Astrocyte (in vitro differentiated cells and primary cell): ENCODE measurements around the gene FLRT2. TPM values are rescaled to one million over a fixed set of nuclear protein-coding genes. Genes with fewer than 3 reads are reported as not detected.
A peak's percentile ranks its signal among the peaks of the same experiment; 100 is the strongest.

Source experiments
- DNase-seq: peaks from one replicate; pipeline ENCODE4 v3.0.0-alpha.2; 2010; ENCODE audit warnings: low read depth
- FAIRE-seq: peaks from 2 replicates; lab custom pipeline; 2011; peaks lifted over from hg19 to GRCh38; lab: Jason Lieb, UNC
- H2AFZ ChIP-seq: 2 replicates; pipeline ENCODE4 v1.6.0; 2012; ENCODE audit warnings: low read depth, low read length, inconsistent platforms
- H3K27ac ChIP-seq: 2 replicates; pipeline ENCODE4 v1.5.1; 2011; ENCODE audit warnings: low read depth, low read length, inconsistent platforms
- H3K27me3 ChIP-seq: 2 replicates; pipeline ENCODE4 v1.6.0; 2011; ENCODE audit warnings: low read length, inconsistent platforms; ENCODE audit not compliant: insufficient read depth
- H3K36me3 ChIP-seq: 2 replicates; pipeline ENCODE4 v1.5.1; 2011; ENCODE audit warnings: low read length, inconsistent platforms; ENCODE audit not compliant: insufficient read depth
- H3K4me1 ChIP-seq: 2 replicates; pipeline ENCODE4 v1.5.1; 2011; ENCODE audit warnings: low read length, inconsistent platforms; ENCODE audit not compliant: insufficient read depth
- H3K4me2 ChIP-seq: 2 replicates; pipeline ENCODE4 v1.6.0; 2012; ENCODE audit warnings: low read length, inconsistent platforms
- H3K4me3 ChIP-seq: 2 replicates; pipeline ENCODE4 v1.5.1; 2011; ENCODE audit warnings: low read depth, mild to moderate bottlenecking, low read length, inconsistent platforms; ENCODE audit not compliant: insufficient read depth
- H3K79me2 ChIP-seq: 2 replicates; pipeline ENCODE4 v1.6.0; 2012; ENCODE audit warnings: mild to moderate bottlenecking, low read length, inconsistent platforms; ENCODE audit not compliant: insufficient read depth
- H3K9ac ChIP-seq: 2 replicates; pipeline ENCODE4 v1.6.0; 2012; ENCODE audit warnings: mild to moderate bottlenecking, low read length, inconsistent platforms
- H3K9me3 ChIP-seq: 2 replicates; pipeline ENCODE4 v1.5.1; 2012; ENCODE audit warnings: low read depth, mild to moderate bottlenecking, low read length, inconsistent platforms; ENCODE audit not compliant: insufficient read depth
- H4K20me1 ChIP-seq: 2 replicates; pipeline ENCODE4 v1.6.0; 2012; ENCODE audit warnings: low read length, inconsistent platforms; ENCODE audit not compliant: insufficient read depth
- H3K27ac Mint-ChIP-seq: one replicate; pipeline ENCODE4 v1.8.0; 2021; ENCODE audit warnings: mild to moderate bottlenecking, mixed read lengths; ENCODE audit not compliant: unreplicated experiment
- H3K27me3 Mint-ChIP-seq: one replicate; pipeline ENCODE4 v1.8.0; 2021; ENCODE audit warnings: low read depth, mixed read lengths; ENCODE audit not compliant: unreplicated experiment
- H3K36me3 Mint-ChIP-seq: one replicate; pipeline ENCODE4 v1.8.0; 2021; ENCODE audit warnings: low read depth, mixed read lengths; ENCODE audit not compliant: unreplicated experiment
- H3K4me1 Mint-ChIP-seq: one replicate; pipeline ENCODE4 v1.8.0; 2021; ENCODE audit warnings: low read depth, mixed read lengths; ENCODE audit not compliant: unreplicated experiment
- H3K4me3 Mint-ChIP-seq: one replicate; pipeline ENCODE4 v1.8.0; 2021; ENCODE audit warnings: mild to moderate bottlenecking, moderate library complexity, mixed read lengths; ENCODE audit not compliant: unreplicated experiment
- H3K9me3 Mint-ChIP-seq: one replicate; pipeline ENCODE4 v1.8.0; 2021; ENCODE audit warnings: mild to moderate bottlenecking, mixed read lengths; ENCODE audit not compliant: unreplicated experiment
- EZH2 ChIP-seq: IDR thresholded peaks from 2 replicates; pipeline ENCODE4 v1.6.1; 2012; ENCODE audit warnings: mild to moderate bottlenecking, low read length, inconsistent platforms; ENCODE audit not compliant: insufficient read depth
- total RNA-seq: library from RNA; stranded (reverse); gene quantifications from 2 replicates; pipeline ENCODE4 v1.2.1, GENCODE V29; 2021
- TF ChIP-seq, protein P1 (sequence below): IDR thresholded peaks from 2 replicates; pipeline ENCODE4 v1.5.1; 2011; ENCODE audit warnings: low read depth, mild to moderate bottlenecking, inconsistent platforms, low read length, moderate library complexity; ENCODE audit not compliant: insufficient read depth

The FLRT2 gene
- total RNA-seq, 1 donor from 2014 or later, result 227 TPM

DNA sequence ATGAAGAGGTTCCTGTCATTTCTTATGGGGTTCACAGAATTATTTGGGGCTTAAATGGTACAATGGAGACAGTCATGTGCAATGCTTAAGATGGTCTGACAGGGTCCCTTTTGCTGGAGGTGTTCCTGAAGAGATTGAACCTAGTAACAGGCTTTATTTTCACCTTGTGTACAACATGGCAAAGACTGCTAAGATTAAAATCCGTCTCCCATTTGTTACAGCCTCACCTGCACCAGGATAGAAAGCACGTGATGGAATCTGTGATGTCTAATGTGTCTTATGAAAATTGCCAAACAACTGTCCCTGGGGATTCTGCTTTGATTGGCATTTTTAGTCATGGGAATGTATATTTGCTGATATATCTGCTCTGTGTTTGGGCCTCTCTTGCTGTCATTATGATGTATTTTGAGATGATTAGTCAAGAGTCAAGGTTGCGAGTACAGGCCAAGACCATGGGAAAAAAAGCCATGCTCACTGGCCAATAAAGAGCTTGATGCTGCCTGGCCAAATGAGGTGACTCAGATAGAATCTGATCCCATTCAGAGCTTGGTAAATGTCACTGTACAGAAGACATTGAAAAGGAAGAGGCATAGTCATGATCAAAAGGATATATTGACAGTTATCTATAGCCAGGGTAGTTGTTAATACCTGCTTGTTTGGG is 96.1 kb downstream of the FLRT2 start:
- Histone ChIP-seq H3K27ac (no peak overlapping the region), H3K79me2 (no peaks in the 10 kb centered on the region), H3K4me2 (no peak overlapping the region), H4K20me1 (no peaks in the 10 kb centered on the region), H2AFZ (no peak overlapping the region), H3K9ac (no peak overlapping the region), H3K27me3 (no peaks in the 10 kb centered on the region), H3K36me3 (no peaks in the 10 kb centered on the region), H3K9me3 (no peaks in the 10 kb centered on the region), H3K4me1 (no peaks in the 10 kb centered on the region), H3K4me3 (no peak overlapping the region)
- H3K4me1 Mint-ChIP-seq, result no peaks in the 10 kb centered on the region
- TF ChIP-seq, protein P1, sequence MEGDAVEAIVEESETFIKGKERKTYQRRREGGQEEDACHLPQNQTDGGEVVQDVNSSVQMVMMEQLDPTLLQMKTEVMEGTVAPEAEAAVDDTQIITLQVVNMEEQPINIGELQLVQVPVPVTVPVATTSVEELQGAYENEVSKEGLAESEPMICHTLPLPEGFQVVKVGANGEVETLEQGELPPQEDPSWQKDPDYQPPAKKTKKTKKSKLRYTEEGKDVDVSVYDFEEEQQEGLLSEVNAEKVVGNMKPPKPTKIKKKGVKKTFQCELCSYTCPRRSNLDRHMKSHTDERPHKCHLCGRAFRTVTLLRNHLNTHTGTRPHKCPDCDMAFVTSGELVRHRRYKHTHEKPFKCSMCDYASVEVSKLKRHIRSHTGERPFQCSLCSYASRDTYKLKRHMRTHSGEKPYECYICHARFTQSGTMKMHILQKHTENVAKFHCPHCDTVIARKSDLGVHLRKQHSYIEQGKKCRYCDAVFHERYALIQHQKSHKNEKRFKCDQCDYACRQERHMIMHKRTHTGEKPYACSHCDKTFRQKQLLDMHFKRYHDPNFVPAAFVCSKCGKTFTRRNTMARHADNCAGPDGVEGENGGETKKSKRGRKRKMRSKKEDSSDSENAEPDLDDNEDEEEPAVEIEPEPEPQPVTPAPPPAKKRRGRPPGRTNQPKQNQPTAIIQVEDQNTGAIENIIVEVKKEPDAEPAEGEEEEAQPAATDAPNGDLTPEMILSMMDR, result no peak
- no peak for TF ChIP-seq EZH2
- no peaks in the 10 kb centered on the region for H3K27me3 Mint-ChIP-seq
- peaks cover 24% of the 10 kb centered on the region for H3K36me3 Mint-ChIP-seq
- H3K27ac Mint-ChIP-seq, result no peak overlapping the region
- no peaks in the 10 kb centered on the region for H3K9me3 Mint-ChIP-seq
- FAIRE-seq (no peak), DNase-seq (no peak)
- no peak overlapping the region for H3K4me3 Mint-ChIP-seq

DNA sequence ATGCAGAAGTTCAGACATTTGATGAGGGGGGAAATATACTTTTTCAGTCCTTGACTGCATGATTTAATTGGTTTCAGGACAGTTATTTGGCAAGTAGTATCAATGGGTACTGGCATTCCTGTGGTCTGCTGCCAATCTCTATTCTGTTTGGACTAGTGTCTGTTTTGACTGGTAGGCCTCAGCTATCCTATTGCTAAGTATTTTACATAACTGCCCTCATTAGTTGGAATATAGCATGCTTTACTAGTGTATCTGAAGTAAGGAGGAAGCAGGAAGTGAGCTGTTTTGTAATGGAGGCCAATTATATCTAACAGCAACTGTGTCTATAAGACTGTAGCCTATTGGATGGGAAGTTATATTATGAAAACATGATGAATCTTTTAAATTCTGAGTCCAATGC is 104.3 kb downstream of the FLRT2 start:
- no peak overlapping the region for H3K9ac ChIP-seq
- TF ChIP-seq, protein P1, result no peak
- no peak for TF ChIP-seq EZH2
- H3K27me3 ChIP-seq, result no peaks in the 10 kb centered on the region
- H3K4me3 ChIP-seq, result no peak overlapping the region
- H3K9me3 ChIP-seq, result no peaks in the 10 kb centered on the region
- peak; percentile 59 for FAIRE-seq
- Mint-ChIP-seq H3K27me3 (no peaks in the 10 kb centered on the region), H3K36me3 (no peaks in the 10 kb centered on the region), H3K4me1 (peaks cover 9% of the 10 kb centered on the region), H3K4me3 (no peak overlapping the region), H3K9me3 (no peaks in the 10 kb centered on the region), H3K27ac (no peak overlapping the region)
- no peaks in the 10 kb centered on the region for H3K4me1 ChIP-seq
- H2AFZ ChIP-seq, result no peak overlapping the region
- no peaks in the 10 kb centered on the region for H4K20me1 ChIP-seq
- H3K79me2 ChIP-seq, result no peaks in the 10 kb centered on the region
- no peak overlapping the region for H3K4me2 ChIP-seq
- no peak overlapping the region for H3K27ac ChIP-seq
- no peak for DNase-seq
- H3K36me3 ChIP-seq, result no peaks in the 10 kb centered on the region

DNA sequence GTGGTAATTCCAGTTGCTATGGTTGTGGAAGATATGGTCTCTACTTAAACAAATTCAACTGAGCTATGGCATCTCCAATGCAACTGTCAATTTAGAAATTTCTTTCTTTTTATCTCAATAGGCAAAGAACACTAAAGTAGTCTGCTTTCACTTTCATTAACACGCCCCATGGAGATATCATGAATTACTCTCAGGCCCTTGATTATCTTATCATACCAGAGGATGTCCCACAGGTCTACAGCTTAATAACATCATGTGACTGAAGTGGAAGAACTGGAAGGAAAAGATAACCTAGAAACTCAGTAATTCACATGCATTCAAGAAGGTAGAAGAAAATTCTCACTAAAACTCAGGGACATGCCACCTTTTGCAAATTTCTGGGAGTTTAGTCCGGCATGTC is 114.3 kb downstream of the FLRT2 start:
- Histone ChIP-seq H2AFZ (no peak overlapping the region), H3K4me3 (no peak overlapping the region), H3K9ac (no peak overlapping the region), H3K27me3 (no peaks in the 10 kb centered on the region), H3K79me2 (no peaks in the 10 kb centered on the region), H4K20me1 (no peaks in the 10 kb centered on the region), H3K9me3 (no peaks in the 10 kb centered on the region), H3K27ac (no peak overlapping the region), H3K4me2 (no peak overlapping the region), H3K4me1 (no peaks in the 10 kb centered on the region), H3K36me3 (no peaks in the 10 kb centered on the region)
- no peaks in the 10 kb centered on the region for H3K9me3 Mint-ChIP-seq
- no peaks in the 10 kb centered on the region for H3K4me1 Mint-ChIP-seq
- no peak for FAIRE-seq
- no peak for DNase-seq
- H3K27ac Mint-ChIP-seq, result no peak overlapping the region
- no peak for TF ChIP-seq EZH2
- TF ChIP-seq, protein P1, result no peak
- H3K4me3 Mint-ChIP-seq, result no peak overlapping the region
- H3K27me3 Mint-ChIP-seq, result no peaks in the 10 kb centered on the region
- no peaks in the 10 kb centered on the region for H3K36me3 Mint-ChIP-seq
